IMR-90 (cell line): Measurements from ENCODE around the gene ZNF311.

Experiments used
- CHD1 ChIP-seq: IDR thresholded peaks from 2 replicates; pipeline ENCODE4 v1.6.1; 2012; ENCODE audit warnings: low read depth, low read length, improper control_type of control experiment
- CTCF ChIP-seq: conservative IDR thresholded peaks from 2 replicates; pipeline ENCODE4 v1.5.1; 2012; ENCODE audit warnings: mild to moderate bottlenecking, low read depth, low read length, improper control_type of control experiment
- ELK1 ChIP-seq: fragments of 150-350 bp; IDR thresholded peaks from 2 replicates; pipeline ENCODE4 v1.6.1; 2016; ENCODE audit warnings: low read depth, mild to moderate bottlenecking, low read length, moderate library complexity, borderline replicate concordance
- POLR2A ChIP-seq: IDR thresholded peaks from 2 replicates; pipeline ENCODE4 v1.6.1; 2012; ENCODE audit warnings: mild to moderate bottlenecking, low read depth, low read length
- RFX5 ChIP-seq: IDR thresholded peaks from 2 replicates; pipeline ENCODE4 v1.8.0; 2012; ENCODE audit warnings: low read depth, mild to moderate bottlenecking, low read length, moderate library complexity

- no peak for TF ChIP-seq CTCF
- TF ChIP-seq ELK1 = no peak
- no peak for TF ChIP-seq CHD1
- TF ChIP-seq RFX5 = no peak
- no peak for TF ChIP-seq POLR2A
Measured at GRCh38 chr6:28974505-28974904, 30.6 kb downstream of the ZNF311 start.
